ENCODE data around the gene CRYBG2. TPM values are rescaled to one million over a fixed set of nuclear protein-coding genes. Genes with fewer than 3 reads are reported as not detected.

The CRYBG2 gene
- total and polyA plus RNA-seq, 7 donors: 0.01 to 2.9 (median 0.56) TPM; not detected in 4

GRCh38 chr1:26318338-26319064, 35.4 kb downstream of the CRYBG2 start:
- intact Hi-C loops (cut with DNase I): no loop called here
- no peaks in the 10 kb centered on the region for H3K9me3 ChIP-seq
- DNase-seq (no peak), ATAC-seq (no peak)
- H3K27me3 ChIP-seq (ENCODE audit: insufficient read depth in 3 of 3, low read length in 2 of 3): peaks cover 0 to 3% (median 0%) of the 10 kb centered on the region in 3 donors
- no peaks in the 10 kb centered on the region for H3K36me3 ChIP-seq (ENCODE audit: insufficient read depth in 1 of 2, low read depth in 1 of 2)
- TF ChIP-seq, protein P1, sequence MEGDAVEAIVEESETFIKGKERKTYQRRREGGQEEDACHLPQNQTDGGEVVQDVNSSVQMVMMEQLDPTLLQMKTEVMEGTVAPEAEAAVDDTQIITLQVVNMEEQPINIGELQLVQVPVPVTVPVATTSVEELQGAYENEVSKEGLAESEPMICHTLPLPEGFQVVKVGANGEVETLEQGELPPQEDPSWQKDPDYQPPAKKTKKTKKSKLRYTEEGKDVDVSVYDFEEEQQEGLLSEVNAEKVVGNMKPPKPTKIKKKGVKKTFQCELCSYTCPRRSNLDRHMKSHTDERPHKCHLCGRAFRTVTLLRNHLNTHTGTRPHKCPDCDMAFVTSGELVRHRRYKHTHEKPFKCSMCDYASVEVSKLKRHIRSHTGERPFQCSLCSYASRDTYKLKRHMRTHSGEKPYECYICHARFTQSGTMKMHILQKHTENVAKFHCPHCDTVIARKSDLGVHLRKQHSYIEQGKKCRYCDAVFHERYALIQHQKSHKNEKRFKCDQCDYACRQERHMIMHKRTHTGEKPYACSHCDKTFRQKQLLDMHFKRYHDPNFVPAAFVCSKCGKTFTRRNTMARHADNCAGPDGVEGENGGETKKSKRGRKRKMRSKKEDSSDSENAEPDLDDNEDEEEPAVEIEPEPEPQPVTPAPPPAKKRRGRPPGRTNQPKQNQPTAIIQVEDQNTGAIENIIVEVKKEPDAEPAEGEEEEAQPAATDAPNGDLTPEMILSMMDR (IDR thresholded peaks at IDR 0.05): no peak
- WGBS, 3 donors: 69 to 81% (median 70%) methylated on average over 9 of the region's 9 CpGs
- peaks cover 4% of the 10 kb centered on the region for H3K4me1 ChIP-seq
- no peak overlapping the region for H3K4me3 ChIP-seq
- no peak overlapping the region for H3K27ac ChIP-seq

- WGBS, 3 donors: 70 to 78% (median 72%) methylated on average over 12 of the region's 12 CpGs
- ATAC-seq (no peak), DNase-seq (no peak)
- Histone ChIP-seq H3K4me3 (no peak within 1 kb of the TSS), H3K9me3 (no peaks in the 10 kb centered on the region), H3K27ac (no peak within 1 kb of the TSS), H3K4me1 (peaks cover 4% of the 10 kb centered on the region), H3K36me3 (ENCODE audit: insufficient read depth in 1 of 2, low read depth in 1 of 2) (no peaks in the 10 kb centered on the region), H3K27me3 (ENCODE audit: insufficient read depth in 3 of 3, low read length in 2 of 3) (peaks cover 0 to 3% (median 0%) of the 10 kb centered on the region in 3 donors)
- TF ChIP-seq, protein P1 (IDR thresholded peaks at IDR 0.05): no peak
- intact Hi-C loops (cut with DNase I): no loop called here
Observed at GRCh38 chr1:26317612-26318337, 36.2 kb downstream of the CRYBG2 start, which contains the start of gene CD52. Gene CD52 (plus strand): TSS chr1:26317958. CDS start chr1:26318018, 60 bp downstream.

DNA sequence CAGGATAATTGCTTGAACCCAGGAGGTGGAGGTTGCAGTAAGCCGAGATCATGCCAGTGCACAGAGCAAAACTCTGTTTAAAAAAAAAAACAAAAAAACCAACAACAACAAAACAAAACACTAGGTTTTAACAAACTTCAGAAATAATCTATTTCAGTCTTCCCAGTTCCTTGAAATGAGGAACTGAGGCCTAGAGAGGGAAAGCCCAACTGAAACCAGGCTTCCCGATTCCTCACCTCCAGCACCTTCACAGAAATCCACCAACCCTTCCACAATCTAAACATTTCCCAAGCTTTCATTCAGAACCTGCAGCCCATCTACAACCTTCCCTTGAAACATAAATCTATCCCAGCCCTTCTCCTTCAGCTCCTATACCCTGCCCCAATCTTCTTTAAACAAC, 36.8 kb downstream of the CRYBG2 start:
- ATAC-seq (no peak), DNase-seq (no peak)
- Histone ChIP-seq H3K4me1 (peaks cover 4% of the 10 kb centered on the region), H3K4me3 (no peak overlapping the region), H3K36me3 (ENCODE audit: insufficient read depth in 1 of 2, low read depth in 1 of 2) (no peaks in the 10 kb centered on the region), H3K27me3 (ENCODE audit: insufficient read depth in 3 of 3, low read length in 2 of 3) (peaks cover 0 to 3% (median 0%) of the 10 kb centered on the region in 3 donors), H3K27ac (no peak overlapping the region), H3K9me3 (no peaks in the 10 kb centered on the region)
- intact Hi-C loops (cut with DNase I): no loop called here
- TF ChIP-seq, protein P1 (IDR thresholded peaks at IDR 0.05): no peak
- 86 to 94% (median 91%) methylated on average over 2 of the region's 2 CpGs for WGBS, 3 donors

DNA sequence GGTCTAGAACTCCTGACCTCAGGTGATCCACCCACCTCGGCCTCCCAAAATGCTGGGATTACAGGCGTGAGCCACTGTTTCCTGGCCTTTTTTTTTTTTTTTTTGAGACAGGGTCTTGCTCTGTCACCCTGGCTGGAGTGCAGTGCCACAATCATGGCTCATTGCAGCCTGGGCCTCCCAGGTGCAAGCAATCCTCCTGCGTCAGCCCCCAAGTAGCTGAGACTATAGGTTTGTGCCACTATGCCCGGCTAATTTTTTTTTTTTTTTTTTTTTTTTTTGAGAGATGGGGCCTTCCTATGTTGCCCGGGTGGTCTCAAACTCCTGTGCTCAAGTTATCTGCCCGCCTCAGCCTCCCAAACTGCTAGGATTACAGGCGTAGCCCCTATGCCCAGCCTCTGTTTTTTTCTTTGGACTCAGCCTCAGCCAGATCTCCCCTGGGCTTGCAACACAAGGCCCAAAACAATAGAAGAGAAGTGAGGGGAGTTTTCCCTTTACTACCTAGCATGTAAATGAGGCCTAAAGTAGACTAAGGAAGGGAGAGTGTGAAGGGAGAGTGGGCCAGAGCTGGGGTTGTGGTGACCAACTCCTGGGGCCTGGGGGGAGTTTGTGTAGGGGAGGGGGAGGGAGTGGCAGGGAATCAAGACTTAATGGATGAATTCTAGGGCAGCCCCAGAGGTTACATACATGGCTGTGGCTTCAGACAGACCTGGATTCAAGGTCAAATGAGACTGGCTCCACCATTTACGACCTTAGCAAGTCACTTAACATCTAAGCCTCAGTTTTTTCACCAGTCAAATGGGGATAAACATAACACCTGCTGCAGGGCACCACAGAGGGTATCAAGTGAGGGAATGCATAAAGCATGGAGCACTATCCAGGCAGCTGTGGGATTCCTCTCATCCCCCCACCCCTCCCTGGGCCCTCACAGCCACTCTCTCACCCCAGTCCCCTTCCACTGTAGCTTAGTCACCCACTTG, 37.8 kb downstream of the CRYBG2 start:
- intact Hi-C loops (cut with DNase I): no loop called here

More for the DNA sequence above, 37.8 kb downstream of the CRYBG2 start:
- TF ChIP-seq, protein P1 (IDR thresholded peaks at IDR 0.05): no peak
- Histone ChIP-seq H3K27ac (no peak overlapping the region), H3K4me3 (no peak overlapping the region), H3K36me3 (ENCODE audit: insufficient read depth in 1 of 2, low read depth in 1 of 2) (no peaks in the 10 kb centered on the region), H3K27me3 (ENCODE audit: insufficient read depth in 3 of 3, low read length in 2 of 3) (peaks cover 0 to 3% (median 0%) of the 10 kb centered on the region in 3 donors), H3K9me3 (no peaks in the 10 kb centered on the region), H3K4me1 (peaks cover under 1% of the 10 kb centered on the region)
- no peak for ATAC-seq
- 76 to 86% (median 84%) methylated on average over 8 of the region's 8 CpGs for WGBS, 3 donors
- DNase-seq: no peak
